Loucy (cell line): Measurements from ENCODE around the gene TAF11L8.
"Not testable (repeated sequence)": the region's sequence is repeated elsewhere in the genome, so short reads cannot be mapped to it uniquely, and the experiment has no call there.

ENCODE experiments used
- H2AFZ ChIP-seq: fragments of 200-600 bp; sonication (generic); 2 replicates; pipeline ENCODE4 v1.6.0; 2016; ENCODE audit warnings: antibody characterized with exemption, mild to moderate bottlenecking, low read length, moderate library complexity
- H3F3A ChIP-seq: fragments of 200-600 bp; 2 replicates; pipeline ENCODE4 v1.6.0; 2016; ENCODE audit warnings: antibody characterized with exemption, low read depth, mild to moderate bottlenecking
- H3K27me3 ChIP-seq: fragments of 200-600 bp; sonication (generic); 2 replicates; pipeline ENCODE4 v1.6.1; 2014; ENCODE audit warnings: low read length, mild to moderate bottlenecking; ENCODE audit not compliant: insufficient read depth, poor library complexity, severe bottlenecking
- H3K36me3 ChIP-seq: fragments of 200-600 bp; sonication (generic); 2 replicates; pipeline ENCODE4 v1.6.1; 2016; ENCODE audit warnings: low read length; ENCODE audit not compliant: insufficient read depth
- H3K4me1 ChIP-seq: fragments of 200-600 bp; sonication (generic); 2 replicates; pipeline ENCODE4 v1.5.1; 2014; ENCODE audit warnings: low read length, mild to moderate bottlenecking; ENCODE audit not compliant: insufficient read depth, poor library complexity, severe bottlenecking
- H3K4me2 ChIP-seq: fragments of 200-600 bp; sonication (generic); 2 replicates; pipeline ENCODE4 v1.6.0; 2014; ENCODE audit warnings: antibody characterized with exemption, low read length, low read depth, mild to moderate bottlenecking; ENCODE audit not compliant: poor library complexity, severe bottlenecking
- H3K4me3 ChIP-seq: fragments of 200-600 bp; sonication (generic); 2 replicates; pipeline ENCODE4 v1.5.1; 2014; ENCODE audit warnings: low read length, mild to moderate bottlenecking, mixed read lengths; ENCODE audit not compliant: poor library complexity, severe bottlenecking
- H3K79me2 ChIP-seq: fragments of 200-600 bp; sonication (generic); 2 replicates; pipeline ENCODE4 v1.6.1; 2014; ENCODE audit warnings: low read length; ENCODE audit not compliant: insufficient read depth
- H3K9ac ChIP-seq: fragments of 200-600 bp; sonication (generic); 2 replicates; pipeline ENCODE4 v1.6.0; 2014; ENCODE audit warnings: mild to moderate bottlenecking, low read depth, low read length, moderate library complexity; ENCODE audit not compliant: poor library complexity, severe bottlenecking
- H3K9me2 ChIP-seq: fragments of 200-600 bp; sonication (generic); replicated peaks from 2 replicates; pipeline ENCODE4 v1.6.1; 2016; ENCODE audit warnings: low read depth, low read length, mixed read lengths
- H3K9me3 ChIP-seq: fragments of 200-600 bp; sonication (generic); 2 replicates; pipeline ENCODE4 v1.6.1; 2014; ENCODE audit warnings: mild to moderate bottlenecking, antibody characterized with exemption, low read length, low read depth; ENCODE audit not compliant: insufficient read depth
- H4K20me1 ChIP-seq: fragments of 200-600 bp; sonication (generic); 2 replicates; pipeline ENCODE4 v1.6.0; 2014; ENCODE audit warnings: antibody characterized with exemption, low read length, mild to moderate bottlenecking; ENCODE audit not compliant: insufficient read depth, poor library complexity, severe bottlenecking
- CTCF ChIP-seq: fragments of 200-600 bp; sonication (generic); conservative IDR thresholded peaks from 2 replicates; pipeline ENCODE4 v1.5.1; 2014; ENCODE audit warnings: mild to moderate bottlenecking, antibody characterized with exemption, low read length
- EZH2phosphoT487 ChIP-seq: fragments of 200-600 bp; IDR thresholded peaks from 2 replicates; pipeline ENCODE4 v1.6.1; 2018; ENCODE audit warnings: antibody characterized with exemption, mild to moderate bottlenecking, moderate library complexity, borderline replicate concordance

The TAF11L8 gene

GRCh38 chr5:17620627-17621026 lies 29.9 kb upstream of the TAF11L8 start:
- Histone ChIP-seq H3K9me3 (no peaks in the 10 kb centered on the region), H3K4me1 (no peaks in the 10 kb centered on the region), H2AFZ (no peak overlapping the region), H3K36me3 (no peaks in the 10 kb centered on the region), H3K4me3 (no peak overlapping the region), H3K4me2 (no peak overlapping the region), H3K79me2 (no peaks in the 10 kb centered on the region), H3K9me2 (no peaks in the 10 kb centered on the region), H3K27me3 (no peaks in the 10 kb centered on the region), H3K9ac (no peak overlapping the region), H4K20me1 (no peaks in the 10 kb centered on the region), H3F3A (no peaks in the 10 kb centered on the region)
- TF ChIP-seq CTCF (peak; percentile 18; the same call in 1 of the 2 replicates), EZH2phosphoT487 (no peak)

GRCh38 chr5:17619354-17619753 lies 28.6 kb upstream of the TAF11L8 start:
- Histone ChIP-seq H3K4me3 (no peak overlapping the region), H4K20me1 (no peaks in the 10 kb centered on the region), H3K4me1 (no peaks in the 10 kb centered on the region), H3K9me3 (no peaks in the 10 kb centered on the region), H3K9me2 (no peaks in the 10 kb centered on the region), H3K4me2 (no peak overlapping the region), H3K79me2 (no peaks in the 10 kb centered on the region), H3K36me3 (no peaks in the 10 kb centered on the region), H2AFZ (no peak overlapping the region), H3K9ac (no peak overlapping the region), H3K27me3 (no peaks in the 10 kb centered on the region), H3F3A (no peaks in the 10 kb centered on the region)
- TF ChIP-seq CTCF = no peak
- TF ChIP-seq EZH2phosphoT487 = no peak

- no peaks in the 10 kb centered on the region for H4K20me1 ChIP-seq
- H3K9ac ChIP-seq = no peak overlapping the region
- no peaks in the 10 kb centered on the region for H3K4me1 ChIP-seq
- TF ChIP-seq CTCF (no peak), EZH2phosphoT487 (no peak)
- H3K4me3 ChIP-seq = no peak overlapping the region
- H3K79me2 ChIP-seq = no peaks in the 10 kb centered on the region
- no peaks in the 10 kb centered on the region for H3K9me3 ChIP-seq
- H3K9me2 ChIP-seq = no peaks in the 10 kb centered on the region
- no peaks in the 10 kb centered on the region for H3K36me3 ChIP-seq
- no peak overlapping the region for H3K4me2 ChIP-seq
- H3K27me3 ChIP-seq = no peaks in the 10 kb centered on the region
- H2AFZ ChIP-seq = no peak overlapping the region
- no peaks in the 10 kb centered on the region for H3F3A ChIP-seq
Measured at GRCh38 chr5:17614872-17615605, 24.3 kb upstream of the TAF11L8 start.

- H3K36me3 ChIP-seq = not testable (repeated sequence)
Measured at GRCh38 chr5:17610092-17610491, 19.3 kb upstream of the TAF11L8 start, which contains the start of gene TAF11L12. Gene TAF11L12, plus strand, starts transcription at chr5:17610392.

GRCh38 chr5:17607461-17607860 lies 16.7 kb upstream of the TAF11L8 start:
- not testable (repeated sequence) for H4K20me1 ChIP-seq, H3F3A ChIP-seq, H3K27me3 ChIP-seq, H3K9me2 ChIP-seq, H3K4me2 ChIP-seq, H3K4me1 ChIP-seq, H3K4me3 ChIP-seq, H3K79me2 ChIP-seq, H3K9ac ChIP-seq, H3K36me3 ChIP-seq, H2AFZ ChIP-seq, H3K9me3 ChIP-seq

More at GRCh38 chr5:17610092-17610491, 19.3 kb upstream of the TAF11L8 start, which contains the start of gene TAF11L12:
- not testable (repeated sequence) for H3K27me3 ChIP-seq, H3K4me2 ChIP-seq, H3K9me2 ChIP-seq, H3K9me3 ChIP-seq, H3K4me3 ChIP-seq, H3F3A ChIP-seq, H3K9ac ChIP-seq, H2AFZ ChIP-seq, H3K4me1 ChIP-seq, H3K79me2 ChIP-seq, H4K20me1 ChIP-seq
